Mammary epithelial cell (primary cell): ENCODE results near the gene CSRNP3.

ENCODE experiments used
- CTCF ChIP-seq, 2 donors: IDR thresholded peaks in 1 of 2; conservative IDR thresholded peaks in 1 of 2; 2 replicates each; pipeline ENCODE4 v1.5.1; 2011 to 2012; ENCODE audit warnings: inconsistent platforms in 2 of 2, low read length in 2 of 2, mild to moderate bottlenecking in 2 of 2, control low read depth in 1 of 2, low read depth in 1 of 2; ENCODE audit not compliant: insufficient read depth in 1 of 2; ENCODE audit errors: extremely low read depth in 1 of 2
- EZH2 ChIP-seq: IDR thresholded peaks from 2 replicates; pipeline ENCODE4 v1.6.1; 2012; ENCODE audit warnings: low read length, inconsistent platforms, borderline replicate concordance

GRCh38 chr2:165505514-165505913, 36.0 kb downstream of the CSRNP3 start:
- TF ChIP-seq CTCF (conservative IDR thresholded peaks at IDR 0.05 in 1 of 2, IDR thresholded peaks at IDR 0.05 in 1 of 2; ENCODE audit: extremely low read depth in 1 of 2, insufficient read depth in 1 of 2, low read depth in 1 of 2, low read length in 2 of 2), result no peak
- no peak for TF ChIP-seq EZH2
